SK-N-SH (cell line): ENCODE results near the gene CCDC88C. TPM values are rescaled to one million over a fixed set of nuclear protein-coding genes. Genes with fewer than 3 reads are reported as not detected.

ENCODE experiments used
- CTCF ChIA-PET: fragments of 300-600, 350-600 bp; formaldehyde crosslinking; extraction: SDS; loops from one replicate; lab custom pipeline; 2021; lab: Yijun Ruan, JAX
- POLR2A ChIA-PET: fragments of 350-600 bp; sonication (Branson Sonifier 250); formaldehyde crosslinking; extraction: SDS; loops from one replicate; lab custom pipeline; 2020; ENCODE audit warnings: antibody characterized with exemption, inconsistent platforms; lab: Yijun Ruan, JAX
- DNase-seq: peaks from one replicate; pipeline ENCODE4 v3.0.0; 2012
- H2AFZ ChIP-seq: fragments of 200-600 bp; sonication (generic); 2 replicates; pipeline ENCODE4 v1.8.1; 2016; ENCODE audit warnings: antibody characterized with exemption, mild to moderate bottlenecking, low read depth
- H3F3A ChIP-seq: fragments of 200-600 bp; sonication (generic); replicated peaks from 2 replicates; pipeline ENCODE3; 2016; ENCODE audit warnings: antibody characterized with exemption, mild to moderate bottlenecking; ENCODE audit not compliant: insufficient read depth
- H3K27ac ChIP-seq, 2 experiments: fragments of 200-500 bp in 1 of 2; fragments of 200-600 bp in 1 of 2; sonication (Bioruptor generic) in 1 of 2; sonication (generic), shearing (Covaris generic) in 1 of 2; 2 replicates each; pipeline versions ENCODE4 v1.5.1 to v1.6.1; 2014 to 2016; ENCODE audit warnings: low read depth in 2 of 2, inconsistent platforms in 1 of 2, low read length in 1 of 2, mild to moderate bottlenecking in 1 of 2, mixed read lengths in 1 of 2
- H3K27me3 ChIP-seq: fragments of 200-600 bp; sonication (generic), shearing (Covaris generic); 2 replicates; pipeline ENCODE4 v1.6.1; 2016; ENCODE audit warnings: mixed run types; ENCODE audit not compliant: insufficient read depth
- H3K36me3 ChIP-seq, 2 experiments: fragments of 200-500 bp in 1 of 2; fragments of 200-600 bp in 1 of 2; sonication (Bioruptor generic) in 1 of 2; sonication (generic) in 1 of 2; replicated peaks in 1 of 2; 2 replicates each; pipeline versions ENCODE3 to v1.5.1; 2014 to 2016; ENCODE audit warnings: low read length in 1 of 2, mild to moderate bottlenecking in 1 of 2; ENCODE audit not compliant: insufficient read depth in 2 of 2, control insufficient read depth in 1 of 2
- H3K4me1 ChIP-seq, 2 experiments: fragments of 200-500 bp in 1 of 2; fragments of 200-600 bp in 1 of 2; sonication (Bioruptor generic) in 1 of 2; sonication (generic), shearing (Covaris generic) in 1 of 2; 2 replicates each; pipeline versions ENCODE4 v1.5.1 to v1.6.1; 2014 to 2016; ENCODE audit warnings: low read depth in 1 of 2, low read length in 1 of 2, mixed run types in 1 of 2; ENCODE audit not compliant: insufficient read depth in 2 of 2, control insufficient read depth in 1 of 2
- H3K4me2 ChIP-seq: fragments of 200-600 bp; sonication (generic), shearing (Covaris generic); 2 replicates; pipeline ENCODE4 v1.6.1; 2017; ENCODE audit warnings: mixed run types
- H3K4me3 ChIP-seq, 2 experiments: fragments of 200-500 bp in 1 of 2; fragments of 200-600 bp in 1 of 2; sonication (Bioruptor generic) in 1 of 2; sonication (generic), shearing (Covaris generic) in 1 of 2; 2 replicates each; pipeline versions ENCODE4 v1.5.1 to v1.8.1; 2014 to 2016; ENCODE audit warnings: low read depth in 2 of 2, inconsistent platforms in 1 of 2, low read length in 1 of 2, mild to moderate bottlenecking in 1 of 2, mixed read lengths in 1 of 2, moderate library complexity in 1 of 2
- H3K79me2 ChIP-seq: fragments of 200-600 bp; sonication (generic); 2 replicates; pipeline ENCODE4 v1.8.1; 2017; ENCODE audit warnings: mild to moderate bottlenecking; ENCODE audit not compliant: insufficient read depth
- H3K9ac ChIP-seq: fragments of 200-600 bp; sonication (generic); 2 replicates; pipeline ENCODE4 v1.6.1; 2017; ENCODE audit warnings: mixed run types
- H3K9me2 ChIP-seq: fragments of 200-600 bp; sonication (generic); 2 replicates; pipeline ENCODE4 v1.6.1; 2017; ENCODE audit warnings: mixed run types
- H3K9me3 ChIP-seq: fragments of 200-600 bp; sonication (generic); 2 replicates; pipeline ENCODE4 v1.6.1; 2017; ENCODE audit warnings: mixed run types, mild to moderate bottlenecking, moderate library complexity
- H4K20me1 ChIP-seq: fragments of 200-600 bp; sonication (generic); 2 replicates; pipeline ENCODE4 v1.6.1; 2017; ENCODE audit warnings: mild to moderate bottlenecking, mixed run types; ENCODE audit not compliant: insufficient read depth
- CHD2 ChIP-seq: fragments of 150-350 bp; IDR thresholded peaks from 2 replicates; pipeline ENCODE4 v1.6.1; 2018; ENCODE audit warnings: low read length; ENCODE audit not compliant: partially characterized antibody
- CTCF ChIP-seq: fragments of 200-600 bp; sonication (generic); IDR thresholded peaks from 2 replicates; pipeline ENCODE4 v1.6.1; 2017; ENCODE audit warnings: antibody characterized with exemption, mild to moderate bottlenecking, moderate library complexity
- ELF1 ChIP-seq: IDR thresholded peaks from 2 replicates; pipeline ENCODE4 v1.4.0; 2012
- POLR2AphosphoS5 ChIP-seq: IDR thresholded peaks from 2 replicates; pipeline ENCODE4 v1.6.1; 2012; ENCODE audit warnings: low read depth, low read length
- RCOR1 ChIP-seq: fragments of 150-350 bp; IDR thresholded peaks from 2 replicates; pipeline ENCODE4 v1.6.1; 2017; ENCODE audit warnings: antibody characterized with exemption, low read length
- REST ChIP-seq: IDR thresholded peaks from 2 replicates; pipeline ENCODE4 v1.6.1; 2012; ENCODE audit warnings: mild to moderate bottlenecking, low read depth, low read length, moderate library complexity
- RXRA ChIP-seq: IDR thresholded peaks from 2 replicates; pipeline ENCODE4 v1.4.0; 2012; ENCODE audit warnings: low read depth, mild to moderate bottlenecking, borderline replicate concordance
- SIN3A ChIP-seq: IDR thresholded peaks from 2 replicates; pipeline ENCODE4 v1.6.1; 2012; ENCODE audit warnings: low read depth, mild to moderate bottlenecking, low read length, moderate library complexity, borderline replicate concordance
- TAF1 ChIP-seq: IDR thresholded peaks from 2 replicates; pipeline ENCODE4 v1.6.1; 2012; ENCODE audit warnings: low read depth, mild to moderate bottlenecking, low read length, moderate library complexity, borderline replicate concordance
- TCF12 ChIP-seq: IDR thresholded peaks from 2 replicates; pipeline ENCODE4 v1.4.0; 2012
- WGBS: methylation state at CpG from one replicate; pipeline ENCODE4 v1.1.6; 2017; ENCODE audit warnings: low lambda C conversion rate; 5-methylcytosine and 5-hydroxymethylcytosine counted together
- polyA plus RNA-seq, 3 experiments: library from polyadenylated mRNA; depleted of rRNA; stranded (reverse); fragments of >200 nt; gene quantifications; 2 replicates each; pipeline ENCODE4 v1.2.3, GENCODE V29; 2012
- TF ChIP-seq, protein P1 (sequence below): fragments of 150-350 bp; IDR thresholded peaks from 2 replicates; pipeline ENCODE4 v1.6.1; 2017; ENCODE audit warnings: antibody characterized with exemption, low read length, low read depth, borderline replicate concordance

Gene CCDC88C
- polyA plus RNA-seq, 1 of the 3 experiments (the other 2 are of a cell fraction) = 0.39 TPM

DNA sequence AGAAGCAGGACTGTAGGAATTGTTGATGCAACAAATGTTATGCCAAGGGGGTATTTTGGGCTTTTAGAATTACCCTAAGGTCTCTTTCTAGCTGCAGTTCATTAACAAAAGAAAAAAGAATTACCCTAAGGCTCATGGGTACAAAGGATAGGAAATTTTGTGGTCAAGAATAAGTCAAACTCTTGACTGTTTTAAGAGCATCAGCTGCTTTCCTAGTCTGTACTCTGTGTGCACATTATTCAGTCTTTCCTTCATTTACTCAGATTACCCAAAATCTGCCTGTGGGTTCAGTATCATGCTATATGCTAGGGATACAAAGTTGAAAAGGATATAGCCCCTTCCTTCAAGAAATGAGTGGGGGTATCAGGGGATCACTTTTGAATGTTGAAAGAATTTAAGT is 36.5 kb upstream of the CCDC88C start (continued):
- no peak for TF ChIP-seq REST
- no peak for TF ChIP-seq CTCF
- no peak for TF ChIP-seq RXRA
- TF ChIP-seq SIN3A = no peak
- TF ChIP-seq, protein P1, sequence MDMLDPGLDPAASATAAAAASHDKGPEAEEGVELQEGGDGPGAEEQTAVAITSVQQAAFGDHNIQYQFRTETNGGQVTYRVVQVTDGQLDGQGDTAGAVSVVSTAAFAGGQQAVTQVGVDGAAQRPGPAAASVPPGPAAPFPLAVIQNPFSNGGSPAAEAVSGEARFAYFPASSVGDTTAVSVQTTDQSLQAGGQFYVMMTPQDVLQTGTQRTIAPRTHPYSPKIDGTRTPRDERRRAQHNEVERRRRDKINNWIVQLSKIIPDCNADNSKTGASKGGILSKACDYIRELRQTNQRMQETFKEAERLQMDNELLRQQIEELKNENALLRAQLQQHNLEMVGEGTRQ = no peak
- TF ChIP-seq, all 33 proteins: peak for 0

DNA sequence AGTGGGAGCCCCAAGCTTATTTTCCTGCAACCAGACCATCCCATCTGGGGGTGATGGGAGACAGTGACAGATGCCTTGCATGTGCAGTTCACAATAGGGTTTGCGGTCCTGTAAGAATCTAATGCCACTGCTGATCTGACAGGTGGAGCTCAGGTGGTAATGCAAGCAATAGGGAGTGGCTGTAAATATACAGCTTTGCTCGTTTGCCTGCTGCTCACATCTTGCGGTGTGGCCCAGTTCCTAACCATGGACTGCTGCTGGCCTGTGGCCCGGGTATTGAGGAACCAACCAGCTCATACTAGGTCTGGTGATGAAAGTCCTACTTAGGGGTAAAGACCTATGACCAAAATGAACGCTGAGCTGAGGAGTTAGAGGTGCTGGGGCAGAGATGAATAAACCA is 36.1 kb upstream of the CCDC88C start:
- Histone ChIP-seq H3K9ac (no peak overlapping the region), H2AFZ (no peak overlapping the region), H3K9me3 (no peaks in the 10 kb centered on the region)
- ChIA-PET POLR2A (no interaction called here), CTCF (interaction anchor here (0.9 to 1.5 kb wide), 4 partner anchors 9 to 131 kb away, joined by 3 to 5 read pairs (median 3); no protein-coding TSS in a partner anchor)
- TF ChIP-seq CTCF (no peak), TCF12 (no peak), ELF1 (no peak), RCOR1 (no peak), TAF1 (no peak), CHD2 (no peak), POLR2AphosphoS5 (peak; percentile 6; the same call in 1 of the 2 replicates), RXRA (no peak)
- TF ChIP-seq, all 33 proteins: peak for 1
- peaks cover 23% of the 10 kb centered on the region for H3F3A ChIP-seq
- H3K9me2 ChIP-seq = no peaks in the 10 kb centered on the region
- H3K4me2 ChIP-seq = no peak overlapping the region
- peaks cover 33 to 44% of the 10 kb centered on the region in 2 experiments for H3K36me3 ChIP-seq
- no peak for DNase-seq
- H3K4me1 ChIP-seq = no peaks in the 10 kb centered on the region
- no peaks in the 10 kb centered on the region for H3K27me3 ChIP-seq
- no peaks in the 10 kb centered on the region for H3K79me2 ChIP-seq
- H4K20me1 ChIP-seq = no peaks in the 10 kb centered on the region; the same call in 1 of the 2 replicates
- H3K4me3 ChIP-seq = no peak overlapping the region
- WGBS = 95% methylated on average over 3 of the region's 5 CpGs
- no peak overlapping the region for H3K27ac ChIP-seq
